ENCODE measurements around the gene SNAP91. TPM values are rescaled to one million over a fixed set of nuclear protein-coding genes. Genes with fewer than 3 reads are reported as not detected.

Gene SNAP91
- total and polyA plus RNA-seq, 12 donors = 0.11 to 20.1 (median 3.3) TPM; not detected in 2

DNA sequence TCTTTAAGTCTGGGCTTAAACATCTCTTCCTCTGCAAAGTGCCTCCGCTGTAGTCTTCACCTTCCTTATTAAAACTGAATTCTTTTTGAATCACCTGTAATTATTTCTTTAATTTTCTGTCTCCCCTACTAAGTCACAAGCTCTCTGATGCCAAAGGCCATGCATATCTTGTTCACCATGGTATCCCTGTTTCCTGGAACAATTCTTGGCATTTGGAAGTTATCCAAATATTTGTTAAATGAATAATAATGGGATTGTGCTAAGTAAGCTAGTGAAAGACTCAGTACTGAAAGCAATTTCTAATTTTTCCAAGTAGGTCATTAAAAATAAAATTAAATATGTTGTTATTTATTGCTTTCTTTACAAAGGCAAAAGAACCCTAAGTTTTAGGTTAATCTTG lies 12.2 kb downstream of the SNAP91 start:
- H3K9me3 ChIP-seq (replicated peaks in 1 of 3) = no peaks in the 10 kb centered on the region
- H3K27me3 ChIP-seq = no peaks in the 10 kb centered on the region
- H3K27ac ChIP-seq = no peak overlapping the region
- 85 to 96% (median 89%) methylated on average over 1 of the region's 1 CpG for WGBS, 4 donors
- H3K4me3 ChIP-seq = no peak overlapping the region
- no peaks in the 10 kb centered on the region for H3K4me1 ChIP-seq (replicated peaks in 1 of 2)
- DNase-seq = no peak
- intact Hi-C loops (cut with DNase I) = no loop called here
- TF ChIP-seq POLR2A (IDR thresholded peaks at IDR 0.05) = no peak
- TF ChIP-seq, protein P1, sequence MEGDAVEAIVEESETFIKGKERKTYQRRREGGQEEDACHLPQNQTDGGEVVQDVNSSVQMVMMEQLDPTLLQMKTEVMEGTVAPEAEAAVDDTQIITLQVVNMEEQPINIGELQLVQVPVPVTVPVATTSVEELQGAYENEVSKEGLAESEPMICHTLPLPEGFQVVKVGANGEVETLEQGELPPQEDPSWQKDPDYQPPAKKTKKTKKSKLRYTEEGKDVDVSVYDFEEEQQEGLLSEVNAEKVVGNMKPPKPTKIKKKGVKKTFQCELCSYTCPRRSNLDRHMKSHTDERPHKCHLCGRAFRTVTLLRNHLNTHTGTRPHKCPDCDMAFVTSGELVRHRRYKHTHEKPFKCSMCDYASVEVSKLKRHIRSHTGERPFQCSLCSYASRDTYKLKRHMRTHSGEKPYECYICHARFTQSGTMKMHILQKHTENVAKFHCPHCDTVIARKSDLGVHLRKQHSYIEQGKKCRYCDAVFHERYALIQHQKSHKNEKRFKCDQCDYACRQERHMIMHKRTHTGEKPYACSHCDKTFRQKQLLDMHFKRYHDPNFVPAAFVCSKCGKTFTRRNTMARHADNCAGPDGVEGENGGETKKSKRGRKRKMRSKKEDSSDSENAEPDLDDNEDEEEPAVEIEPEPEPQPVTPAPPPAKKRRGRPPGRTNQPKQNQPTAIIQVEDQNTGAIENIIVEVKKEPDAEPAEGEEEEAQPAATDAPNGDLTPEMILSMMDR (IDR thresholded peaks at IDR 0.05) = no peak
- H3K36me3 ChIP-seq (replicated peaks in 1 of 2) = no peaks in the 10 kb centered on the region

DNA sequence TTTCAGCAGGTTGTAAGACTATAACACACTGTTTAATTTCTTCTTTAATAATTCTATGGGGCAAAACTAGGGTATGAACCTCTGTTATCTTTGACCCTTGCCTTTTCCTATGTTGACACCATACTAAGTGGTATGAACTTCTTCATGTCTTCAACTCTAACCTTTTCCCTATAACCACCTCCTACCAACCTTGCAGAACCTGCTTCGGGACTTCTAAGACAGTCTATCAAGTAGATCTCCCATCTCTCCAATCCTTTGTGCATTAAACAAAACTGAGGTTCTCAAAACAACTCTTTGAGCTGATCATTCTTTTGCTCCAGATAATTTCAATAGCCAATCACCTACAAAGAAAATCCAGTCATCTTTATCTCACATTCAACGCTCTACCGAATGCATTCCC lies 23.4 kb downstream of the SNAP91 start:
- Histone ChIP-seq H3K4me3 (no peak overlapping the region), H3K36me3 (replicated peaks in 1 of 2) (no peaks in the 10 kb centered on the region), H3K9me3 (replicated peaks in 1 of 3) (no peaks in the 10 kb centered on the region), H3K27me3 (no peaks in the 10 kb centered on the region), H3K4me1 (replicated peaks in 1 of 2) (no peaks in the 10 kb centered on the region), H3K27ac (no peak overlapping the region)
- intact Hi-C loops (cut with DNase I) = no loop called here
- TF ChIP-seq, protein P1 (IDR thresholded peaks at IDR 0.05) = no peak
- DNase-seq = no peak
- 85 to 92% (median 87%) methylated on average over 3 of the region's 3 CpGs for WGBS, 4 donors

DNA sequence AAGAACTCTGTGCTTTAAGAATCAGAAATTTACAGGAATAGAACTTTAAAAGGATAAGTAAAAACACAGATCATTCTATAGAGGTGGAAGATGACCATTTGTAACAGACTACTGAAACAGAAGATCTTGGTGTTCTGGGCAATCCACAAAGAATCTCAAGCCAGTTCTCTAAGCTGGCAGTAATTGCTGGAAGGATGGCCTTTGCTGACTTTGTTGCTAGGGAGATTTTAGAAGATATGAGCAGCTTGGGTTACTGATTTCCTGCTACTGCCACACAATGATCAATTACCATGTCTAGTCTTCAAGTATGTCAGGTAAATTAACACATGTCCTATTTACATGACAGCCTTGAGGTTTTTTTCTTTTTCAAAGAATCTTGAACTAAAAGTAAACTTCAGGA lies 31.1 kb downstream of the SNAP91 start:
- no peaks in the 10 kb centered on the region for H3K36me3 ChIP-seq (replicated peaks in 1 of 2)
- no peak overlapping the region for H3K27ac ChIP-seq
- no peak for TF ChIP-seq POLR2A (IDR thresholded peaks at IDR 0.05)
- TF ChIP-seq, protein P1 (IDR thresholded peaks at IDR 0.05) = no peak
- DNase-seq = no peak
- no peaks in the 10 kb centered on the region for H3K27me3 ChIP-seq
- H3K4me3 ChIP-seq = no peak overlapping the region
- intact Hi-C loops (cut with DNase I) = no loop called here
- no peaks in the 10 kb centered on the region for H3K4me1 ChIP-seq (replicated peaks in 1 of 2)
- no peaks in the 10 kb centered on the region for H3K9me3 ChIP-seq (replicated peaks in 1 of 3)

DNA sequence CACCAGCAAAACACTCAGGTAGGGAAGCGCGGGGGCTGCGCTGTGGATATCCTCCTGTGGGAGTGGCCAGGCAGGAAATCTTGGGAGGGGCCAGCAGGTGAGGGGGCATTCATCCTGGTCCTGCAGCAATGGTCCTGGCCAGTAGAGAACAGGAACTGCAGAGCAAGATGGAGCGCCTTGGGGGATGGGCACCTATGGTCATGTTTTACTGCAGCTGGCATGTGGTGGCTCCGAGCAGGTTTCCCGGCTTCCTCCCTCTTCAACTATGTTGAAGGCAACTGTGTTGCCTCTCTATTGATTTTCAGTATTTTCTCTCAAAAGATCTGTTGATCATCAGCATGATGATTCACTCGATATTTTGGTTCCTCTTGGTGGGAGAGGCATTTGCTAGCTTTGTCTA lies 70.9 kb downstream of the SNAP91 start:
- intact Hi-C loops (cut with DNase I) = no loop called here
- Histone ChIP-seq H3K4me1 (replicated peaks in 1 of 2) (no peaks in the 10 kb centered on the region), H3K4me3 (no peak overlapping the region), H3K9me3 (replicated peaks in 1 of 3) (no peaks in the 10 kb centered on the region), H3K27me3 (no peaks in the 10 kb centered on the region), H3K36me3 (replicated peaks in 1 of 2) (no peaks in the 10 kb centered on the region), H3K27ac (no peak overlapping the region)
- DNase-seq = no peak
- 90 to 92% (median 92%) methylated on average over 7 of the region's 7 CpGs for WGBS, 4 donors
- TF ChIP-seq, protein P1 (IDR thresholded peaks at IDR 0.05) = no peak
- no peak for TF ChIP-seq POLR2A (IDR thresholded peaks at IDR 0.05)

All from adrenal gland (tissue), 12 donors.